ENCODE results near the gene MRC1. TPM values are rescaled to one million over a fixed set of nuclear protein-coding genes. Genes with fewer than 3 reads are reported as not detected.

MRC1 gene
- total and polyA plus RNA-seq, 2 donors (not counting 1 experiment from before 2014, with no cell fraction given): 0.12 TPM; not detected in 1

- no peaks in the 10 kb centered on the region for H3K79me2 ChIP-seq (ENCODE audit: control insufficient read depth, insufficient read depth, low read length)
- CTCF ChIA-PET: no interaction called here
- no peak overlapping the region for H2AFZ ChIP-seq (ENCODE audit: insufficient read depth, low read depth, low read length, poor library complexity, severe bottlenecking)
- H3K27me3 ChIP-seq (replicated peaks in 1 of 4; ENCODE audit: control extremely low read depth in 1 of 4, control insufficient read depth in 3 of 4, insufficient read depth in 4 of 4, low read length in 3 of 4): no peaks in the 10 kb centered on the region
- Mint-ChIP-seq H3K27me3 (no peaks in the 10 kb centered on the region), H3K27ac (no peak overlapping the region), H3K4me3 (no peak overlapping the region), H3K4me1 (no peaks in the 10 kb centered on the region), H3K9me3 (ENCODE audit: insufficient read depth) (peaks cover 2% of the 10 kb centered on the region)
- no peaks in the 10 kb centered on the region for H3K36me3 ChIP-seq (replicated peaks in 1 of 2; ENCODE audit: control extremely low read depth in 1 of 2, control insufficient read depth in 1 of 2, extremely low read depth in 1 of 2, insufficient read depth in 2 of 2, low read length in 1 of 2)
- POLR2A ChIA-PET: no interaction called here
- H3K4me1 ChIP-seq (ENCODE audit: control insufficient read depth in 2 of 2, insufficient read depth in 2 of 2, low read length in 2 of 2): no peaks in the 10 kb centered on the region
- intact Hi-C loops (cut with micrococcal nuclease): no loop called here
- no peak overlapping the region for H3K27ac ChIP-seq (ENCODE audit: low read length in 2 of 2)
- no peak overlapping the region for H3K4me2 ChIP-seq (replicated peaks; ENCODE audit: low read depth, low read length, poor library complexity, severe bottlenecking)
- ATAC-seq (ENCODE audit: low read depth) (no peak), DNase-seq (no peak)
- H3K4me3 ChIP-seq (ENCODE audit: control extremely low read depth in 1 of 5, extremely low read depth in 1 of 5, insufficient read depth in 1 of 5, low read depth in 2 of 5, low read length in 4 of 5): no peak overlapping the region
- no peaks in the 10 kb centered on the region for H4K20me1 ChIP-seq (ENCODE audit: control insufficient read depth, insufficient read depth, low read length, poor library complexity, severe bottlenecking)
- H3K9ac ChIP-seq (ENCODE audit: low read length): no peak overlapping the region
- H3K9me3 ChIP-seq (ENCODE audit: control extremely low read depth in 1 of 3, control insufficient read depth in 2 of 3, insufficient read depth in 1 of 3, low read length in 2 of 3): peaks cover 2 to 10% (median 5%) of the 10 kb centered on the region in 3 donors
- no peak for TF ChIP-seq CTCF (IDR thresholded peaks at IDR 0.05)
- TF ChIP-seq EZH2 (IDR thresholded peaks at IDR 0.05; ENCODE audit: borderline replicate concordance, insufficient read depth, low read depth, low read length, poor library complexity, severe bottlenecking): no peak
Measured at GRCh38 chr10:17888189-17888588, 79.0 kb downstream of the MRC1 start.

GRCh38 chr10:17891435-17891834 lies 82.3 kb downstream of the MRC1 start:
- Mint-ChIP-seq H3K9me3 (ENCODE audit: insufficient read depth) (peaks cover 2% of the 10 kb centered on the region), H3K4me3 (no peak overlapping the region), H3K4me1 (no peaks in the 10 kb centered on the region), H3K27me3 (no peaks in the 10 kb centered on the region), H3K27ac (no peak overlapping the region)
- no peaks in the 10 kb centered on the region for H3K9me3 ChIP-seq (ENCODE audit: control extremely low read depth in 1 of 3, control insufficient read depth in 2 of 3, insufficient read depth in 1 of 3, low read length in 2 of 3)
- no peaks in the 10 kb centered on the region for H3K79me2 ChIP-seq (ENCODE audit: control insufficient read depth, insufficient read depth, low read length)
- 98% methylated on average over 3 of the region's 9 CpGs for WGBS (ENCODE audit: insufficient coverage)
- H4K20me1 ChIP-seq (ENCODE audit: control insufficient read depth, insufficient read depth, low read length, poor library complexity, severe bottlenecking): no peaks in the 10 kb centered on the region
- ChIA-PET CTCF (no interaction called here), POLR2A (no interaction called here)
- intact Hi-C loops (cut with micrococcal nuclease): no loop called here
- DNase-seq: no peak
- no peak overlapping the region for H3K4me3 ChIP-seq (ENCODE audit: control extremely low read depth in 1 of 5, extremely low read depth in 1 of 5, insufficient read depth in 1 of 5, low read depth in 2 of 5, low read length in 4 of 5)
- H3K9ac ChIP-seq (ENCODE audit: low read length): no peak overlapping the region
- H3K4me1 ChIP-seq (ENCODE audit: control insufficient read depth in 2 of 2, insufficient read depth in 2 of 2, low read length in 2 of 2): no peaks in the 10 kb centered on the region
- H3K36me3 ChIP-seq (replicated peaks in 1 of 2; ENCODE audit: control extremely low read depth in 1 of 2, control insufficient read depth in 1 of 2, extremely low read depth in 1 of 2, insufficient read depth in 2 of 2, low read length in 1 of 2): no peaks in the 10 kb centered on the region
- no peak overlapping the region for H3K27ac ChIP-seq (ENCODE audit: low read length in 2 of 2)
- no peak for ATAC-seq (ENCODE audit: low read depth)
- no peak overlapping the region for H3K4me2 ChIP-seq (replicated peaks; ENCODE audit: low read depth, low read length, poor library complexity, severe bottlenecking)
- TF ChIP-seq CTCF (IDR thresholded peaks at IDR 0.05): no peak
- TF ChIP-seq EZH2 (IDR thresholded peaks at IDR 0.05; ENCODE audit: borderline replicate concordance, insufficient read depth, low read depth, low read length, poor library complexity, severe bottlenecking): no peak
- H3K27me3 ChIP-seq (replicated peaks in 1 of 4; ENCODE audit: control extremely low read depth in 1 of 4, control insufficient read depth in 3 of 4, insufficient read depth in 4 of 4, low read length in 3 of 4): no peaks in the 10 kb centered on the region
- H2AFZ ChIP-seq (ENCODE audit: insufficient read depth, low read depth, low read length, poor library complexity, severe bottlenecking): no peak overlapping the region

Data from B cell (primary cell).